Esophagus squamous epithelium (tissue), 4 donors: Measurements from ENCODE around the gene TMEFF1.

ENCODE experiments used
- CTCF ChIP-seq, 6 experiments: fragments of 450-650 bp in 4 of 6; fragments of 200-600 bp in 2 of 6; sonication (generic) in 2 of 6; IDR thresholded peaks; one replicate each; pipeline ENCODE4 v1.5.1; 2016 to 2019; ENCODE audit warnings: antibody characterized with exemption in 6 of 6, mild to moderate bottlenecking in 4 of 6, moderate library complexity in 4 of 6
- POLR2A ChIP-seq, 4 donors: fragments of 450-650 bp; IDR thresholded peaks; one replicate each; pipeline ENCODE4 v1.6.1; 2017; ENCODE audit warnings: antibody characterized with exemption in 4 of 4, mild to moderate bottlenecking in 4 of 4, moderate library complexity in 3 of 4

GRCh38 chr9:100472268-100472667, 681 bp upstream of the TMEFF1 start:
- TF ChIP-seq CTCF (IDR thresholded peaks at IDR 0.05) (no peak), POLR2A (IDR thresholded peaks at IDR 0.05) (no peak)
